Sigmoid colon (tissue), 4 donors: ENCODE data around the gene MRPS30.

Source experiments
- CTCF ChIP-seq, 4 experiments: fragments of 450-650 bp in 3 of 4; fragments of 200-600 bp in 1 of 4; IDR thresholded peaks; one replicate each; pipeline ENCODE4 v1.5.1; 2016 to 2019; ENCODE audit warnings: antibody characterized with exemption in 4 of 4, mild to moderate bottlenecking in 3 of 4, moderate library complexity in 2 of 4
- EP300 ChIP-seq, 4 donors: sonication (generic); formaldehyde crosslinking; IDR thresholded peaks; one replicate each; pipeline ENCODE4 v1.6.1; 2017; ENCODE audit warnings: antibody characterized with exemption in 4 of 4
- POLR2A ChIP-seq, 2 donors: fragments of 450-650 bp; IDR thresholded peaks; one replicate each; pipeline ENCODE4 v1.6.1; 2016; ENCODE audit warnings: antibody characterized with exemption in 2 of 2, mild to moderate bottlenecking in 2 of 2, moderate library complexity in 2 of 2
- POLR2AphosphoS5 ChIP-seq, 4 donors: sonication (generic); formaldehyde crosslinking; IDR thresholded peaks; one replicate each; pipeline ENCODE4 v1.6.1; 2017; ENCODE audit warnings: antibody characterized with exemption in 4 of 4

- TF ChIP-seq CTCF (IDR thresholded peaks at IDR 0.05) (no peak), POLR2A (IDR thresholded peaks at IDR 0.05) (no peak), EP300 (IDR thresholded peaks at IDR 0.05) (no peak), POLR2AphosphoS5 (IDR thresholded peaks at IDR 0.05) (no peak)
Measured at GRCh38 chr5:44770780-44771717, 37.7 kb upstream of the MRPS30 start.
